WI38 (cell line): ENCODE data around the gene LIPK.

ENCODE experiments used
- H3K4me3 ChIP-seq: 2 replicates; pipeline ENCODE4 v1.5.1; 2011; ENCODE audit warnings: low read depth, mild to moderate bottlenecking, control low read depth, low read length
- CTCF ChIP-seq: IDR thresholded peaks from 2 replicates; pipeline ENCODE4 v1.5.1; 2012; ENCODE audit warnings: low read depth, mild to moderate bottlenecking, control low read depth, low read length

The LIPK gene

GRCh38 chr10:88800152-88801125 is 94.4 kb downstream of the LIPK start:
- no peak overlapping the region for H3K4me3 ChIP-seq
- no peak for TF ChIP-seq CTCF
